ENCODE data around the gene PHF13. TPM values are rescaled to one million over a fixed set of nuclear protein-coding genes. Genes with fewer than 3 reads are reported as not detected.
A peak's percentile ranks its signal among the peaks of the same experiment; 100 is the strongest.

Gene PHF13
- total and polyA plus RNA-seq, 9 of the 15 experiments (the other 6 are each of a cell fraction or from before 2014, with no cell fraction given): 1.8 to 36.1 (median 11.7) TPM

GRCh38 chr1:6601923-6602668, 11.4 kb upstream of the PHF13 start (continued):
- TF ChIP-seq, protein P1, sequence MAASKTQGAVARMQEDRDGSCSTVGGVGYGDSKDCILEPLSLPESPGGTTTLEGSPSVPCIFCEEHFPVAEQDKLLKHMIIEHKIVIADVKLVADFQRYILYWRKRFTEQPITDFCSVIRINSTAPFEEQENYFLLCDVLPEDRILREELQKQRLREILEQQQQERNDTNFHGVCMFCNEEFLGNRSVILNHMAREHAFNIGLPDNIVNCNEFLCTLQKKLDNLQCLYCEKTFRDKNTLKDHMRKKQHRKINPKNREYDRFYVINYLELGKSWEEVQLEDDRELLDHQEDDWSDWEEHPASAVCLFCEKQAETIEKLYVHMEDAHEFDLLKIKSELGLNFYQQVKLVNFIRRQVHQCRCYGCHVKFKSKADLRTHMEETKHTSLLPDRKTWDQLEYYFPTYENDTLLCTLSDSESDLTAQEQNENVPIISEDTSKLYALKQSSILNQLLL (CRISPR knock-in tag; IDR thresholded peaks at IDR 0.05; ENCODE audit: borderline replicate concordance): no peak
- no peak for TF ChIP-seq ADNP (tag; IDR thresholded peaks at IDR 0.05)
- TF ChIP-seq ILF3 (IDR thresholded peaks at IDR 0.05; ENCODE audit: borderline replicate concordance): peak; percentile 16; the same call in 1 of the 2 replicates
- TF ChIP-seq NFE2L1 (tag; IDR thresholded peaks at IDR 0.05; ENCODE audit: borderline replicate concordance, low read depth): no peak
- peak in 1 of 2 experiments; percentile 8; a peak in 1 of 4 replicates for TF ChIP-seq FOXA3 (CRISPR knock-in tag; conservative IDR thresholded peaks at IDR 0.05 in 1 of 2, IDR thresholded peaks at IDR 0.05 in 1 of 2)
- no peak for TF ChIP-seq ZNF398 (CRISPR knock-in tag; IDR thresholded peaks at IDR 0.05)
- no peak for TF ChIP-seq GATAD2A (IDR thresholded peaks at IDR 0.05)
- TF ChIP-seq HNRNPK (IDR thresholded peaks at IDR 0.05; ENCODE audit: low read depth, low read length, poor library complexity, severe bottlenecking): peak; percentile 9
- TF ChIP-seq, protein P2, sequence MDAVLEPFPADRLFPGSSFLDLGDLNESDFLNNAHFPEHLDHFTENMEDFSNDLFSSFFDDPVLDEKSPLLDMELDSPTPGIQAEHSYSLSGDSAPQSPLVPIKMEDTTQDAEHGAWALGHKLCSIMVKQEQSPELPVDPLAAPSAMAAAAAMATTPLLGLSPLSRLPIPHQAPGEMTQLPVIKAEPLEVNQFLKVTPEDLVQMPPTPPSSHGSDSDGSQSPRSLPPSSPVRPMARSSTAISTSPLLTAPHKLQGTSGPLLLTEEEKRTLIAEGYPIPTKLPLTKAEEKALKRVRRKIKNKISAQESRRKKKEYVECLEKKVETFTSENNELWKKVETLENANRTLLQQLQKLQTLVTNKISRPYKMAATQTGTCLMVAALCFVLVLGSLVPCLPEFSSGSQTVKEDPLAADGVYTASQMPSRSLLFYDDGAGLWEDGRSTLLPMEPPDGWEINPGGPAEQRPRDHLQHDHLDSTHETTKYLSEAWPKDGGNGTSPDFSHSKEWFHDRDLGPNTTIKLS (IDR thresholded peaks at IDR 0.05; ENCODE audit: borderline replicate concordance, low read depth): peak; percentile 61; the same call in 1 of the 2 replicates
- TF ChIP-seq KAT2B (IDR thresholded peaks at IDR 0.05; ENCODE audit: low read depth, low read length): no peak
- TF ChIP-seq, protein P3, sequence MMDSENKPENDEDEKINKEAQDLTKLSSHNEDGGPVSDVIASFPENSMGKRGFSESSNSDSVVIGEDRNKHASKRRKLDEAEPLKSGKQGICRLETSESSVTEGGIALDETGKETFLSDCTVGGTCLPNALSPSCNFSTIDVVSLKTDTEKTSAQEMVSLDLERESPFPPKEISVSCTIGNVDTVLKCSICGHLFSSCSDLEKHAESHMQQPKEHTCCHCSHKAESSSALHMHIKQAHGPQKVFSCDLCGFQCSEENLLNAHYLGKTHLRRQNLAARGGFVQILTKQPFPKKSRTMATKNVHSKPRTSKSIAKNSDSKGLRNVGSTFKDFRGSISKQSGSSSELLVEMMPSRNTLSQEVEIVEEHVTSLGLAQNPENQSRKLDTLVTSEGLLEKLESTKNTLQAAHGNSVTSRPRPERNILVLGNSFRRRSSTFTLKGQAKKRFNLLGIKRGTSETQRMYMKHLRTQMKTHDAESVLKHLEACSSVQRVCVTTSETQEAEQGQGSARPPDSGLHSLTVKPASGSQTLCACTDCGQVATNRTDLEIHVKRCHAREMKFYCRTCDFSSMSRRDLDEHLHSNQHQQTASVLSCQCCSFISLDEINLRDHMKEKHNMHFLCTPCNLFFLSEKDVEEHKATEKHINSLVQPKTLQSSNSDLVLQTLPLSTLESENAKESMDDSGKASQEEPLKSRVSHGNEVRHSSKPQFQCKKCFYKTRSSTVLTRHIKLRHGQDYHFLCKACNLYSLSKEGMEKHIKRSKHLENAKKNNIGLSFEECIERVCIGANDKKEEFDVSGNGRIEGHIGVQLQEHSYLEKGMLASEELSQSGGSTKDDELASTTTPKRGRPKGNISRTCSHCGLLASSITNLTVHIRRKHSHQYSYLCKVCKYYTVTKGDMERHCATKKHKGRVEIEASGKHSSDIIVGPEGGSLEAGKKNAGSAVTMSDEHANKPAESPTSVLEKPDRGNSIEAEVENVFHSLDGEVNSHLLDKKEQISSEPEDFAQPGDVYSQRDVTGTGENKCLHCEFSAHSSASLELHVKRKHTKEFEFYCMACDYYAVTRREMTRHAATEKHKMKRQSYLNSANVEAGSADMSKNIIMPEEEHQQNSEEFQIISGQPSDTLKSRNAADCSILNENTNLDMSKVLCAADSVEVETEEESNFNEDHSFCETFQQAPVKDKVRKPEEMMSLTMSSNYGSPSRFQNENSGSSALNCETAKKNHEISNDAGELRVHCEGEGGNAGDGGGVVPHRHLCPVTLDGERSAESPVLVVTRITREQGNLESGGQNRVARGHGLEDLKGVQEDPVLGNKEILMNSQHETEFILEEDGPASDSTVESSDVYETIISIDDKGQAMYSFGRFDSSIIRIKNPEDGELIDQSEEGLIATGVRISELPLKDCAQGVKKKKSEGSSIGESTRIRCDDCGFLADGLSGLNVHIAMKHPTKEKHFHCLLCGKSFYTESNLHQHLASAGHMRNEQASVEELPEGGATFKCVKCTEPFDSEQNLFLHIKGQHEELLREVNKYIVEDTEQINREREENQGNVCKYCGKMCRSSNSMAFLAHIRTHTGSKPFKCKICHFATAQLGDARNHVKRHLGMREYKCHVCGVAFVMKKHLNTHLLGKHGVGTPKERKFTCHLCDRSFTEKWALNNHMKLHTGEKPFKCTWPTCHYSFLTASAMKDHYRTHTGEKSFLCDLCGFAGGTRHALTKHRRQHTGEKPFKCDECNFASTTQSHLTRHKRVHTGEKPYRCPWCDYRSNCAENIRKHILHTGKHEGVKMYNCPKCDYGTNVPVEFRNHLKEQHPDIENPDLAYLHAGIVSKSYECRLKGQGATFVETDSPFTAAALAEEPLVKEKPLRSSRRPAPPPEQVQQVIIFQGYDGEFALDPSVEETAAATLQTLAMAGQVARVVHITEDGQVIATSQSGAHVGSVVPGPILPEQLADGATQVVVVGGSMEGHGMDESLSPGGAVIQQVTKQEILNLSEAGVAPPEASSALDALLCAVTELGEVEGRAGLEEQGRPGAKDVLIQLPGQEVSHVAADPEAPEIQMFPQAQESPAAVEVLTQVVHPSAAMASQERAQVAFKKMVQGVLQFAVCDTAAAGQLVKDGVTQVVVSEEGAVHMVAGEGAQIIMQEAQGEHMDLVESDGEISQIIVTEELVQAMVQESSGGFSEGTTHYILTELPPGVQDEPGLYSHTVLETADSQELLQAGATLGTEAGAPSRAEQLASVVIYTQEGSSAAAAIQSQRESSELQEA (IDR thresholded peaks at IDR 0.05; ENCODE audit: low read depth): no peak
- no peak for TF ChIP-seq ZNF778 (CRISPR knock-in tag; IDR thresholded peaks at IDR 0.05)
- TF ChIP-seq DPF2 (IDR thresholded peaks at IDR 0.05): no peak
- no peak for TF ChIP-seq RUNX1 (IDR thresholded peaks at IDR 0.05; ENCODE audit: low read depth)

Data from K562 (cell line).